ENCODE data around the gene APBA2. TPM values are rescaled to one million over a fixed set of nuclear protein-coding genes. Genes with fewer than 3 reads are reported as not detected.

Gene APBA2
- total RNA-seq, 1 experiment from 2014 or later: 11.2 TPM

- Mint-ChIP-seq H3K4me1 (peaks cover 18% of the 10 kb centered on the region), H3K27ac (no peak overlapping the region), H3K9me3 (0 out of 2 replicates have a peak, but pooled peaks cover 3% of the 10 kb centered on the region), H3K36me3 (no peaks in the 10 kb centered on the region), H3K27me3 (ENCODE audit: low read depth) (no peaks in the 10 kb centered on the region), H3K4me3 (no peak overlapping the region)
- TF ChIP-seq E2F1 (CRISPR knock-in tag; IDR thresholded peaks at IDR 0.05) (no peak), USF1 (CRISPR knock-in tag; IDR thresholded peaks at IDR 0.05) (no peak), ELF4 (CRISPR knock-in tag; IDR thresholded peaks at IDR 0.05; ENCODE audit: low read depth) (no peak), MXD4 (CRISPR knock-in tag; IDR thresholded peaks at IDR 0.05; ENCODE audit: borderline replicate concordance) (no peak), ETV6 (CRISPR knock-in tag; IDR thresholded peaks at IDR 0.05) (no peak), NR3C1 (CRISPR knock-in tag; conservative IDR thresholded peaks at IDR 0.05; ENCODE audit: low read depth) (no peak), ZNF425 (CRISPR knock-in tag; conservative IDR thresholded peaks at IDR 0.05) (no peak), ZNF396 (CRISPR knock-in tag; IDR thresholded peaks at IDR 0.05; ENCODE audit: borderline replicate concordance) (no peak), SMAD4 (CRISPR knock-in tag; IDR thresholded peaks at IDR 0.05) (no peak), MYBL2 (CRISPR knock-in tag; IDR thresholded peaks at IDR 0.05) (no peak), ZNF671 (CRISPR knock-in tag; IDR thresholded peaks at IDR 0.05) (no peak), CREB1 (CRISPR knock-in tag; IDR thresholded peaks at IDR 0.05) (no peak), GRHL2 (CRISPR knock-in tag; IDR thresholded peaks at IDR 0.05; ENCODE audit: insufficient replicate concordance, severe bottlenecking) (no peak), EMX1 (CRISPR knock-in tag; IDR thresholded peaks at IDR 0.05) (no peak), AR (CRISPR knock-in tag; IDR thresholded peaks at IDR 0.05) (no peak), STAT6 (CRISPR knock-in tag; conservative IDR thresholded peaks at IDR 0.05; ENCODE audit: low read depth) (no peak), MAX (CRISPR knock-in tag; IDR thresholded peaks at IDR 0.05) (no peak)
- CTCF ChIA-PET: interaction anchor here (1.8 kb wide), 1 partner anchor 24 kb away, joined by 3 read pairs; no protein-coding TSS in a partner anchor
- POLR2A ChIA-PET: no interaction called here
- DNase-seq (ENCODE audit: low spot score): no peak
- no peak for ATAC-seq
Measured at GRCh38 chr15:28959326-28959725, 73.6 kb downstream of the APBA2 start.
